GM12872 (cell line): ENCODE data around the gene GBP4.

Source experiments
- TF ChIP-seq, protein P1 (sequence below): IDR thresholded peaks from 3 replicates; pipeline ENCODE4 v1.5.1; 2011; ENCODE audit warnings: low read depth, mild to moderate bottlenecking, low read length, moderate library complexity; ENCODE audit not compliant: insufficient read depth

The GBP4 gene

DNA sequence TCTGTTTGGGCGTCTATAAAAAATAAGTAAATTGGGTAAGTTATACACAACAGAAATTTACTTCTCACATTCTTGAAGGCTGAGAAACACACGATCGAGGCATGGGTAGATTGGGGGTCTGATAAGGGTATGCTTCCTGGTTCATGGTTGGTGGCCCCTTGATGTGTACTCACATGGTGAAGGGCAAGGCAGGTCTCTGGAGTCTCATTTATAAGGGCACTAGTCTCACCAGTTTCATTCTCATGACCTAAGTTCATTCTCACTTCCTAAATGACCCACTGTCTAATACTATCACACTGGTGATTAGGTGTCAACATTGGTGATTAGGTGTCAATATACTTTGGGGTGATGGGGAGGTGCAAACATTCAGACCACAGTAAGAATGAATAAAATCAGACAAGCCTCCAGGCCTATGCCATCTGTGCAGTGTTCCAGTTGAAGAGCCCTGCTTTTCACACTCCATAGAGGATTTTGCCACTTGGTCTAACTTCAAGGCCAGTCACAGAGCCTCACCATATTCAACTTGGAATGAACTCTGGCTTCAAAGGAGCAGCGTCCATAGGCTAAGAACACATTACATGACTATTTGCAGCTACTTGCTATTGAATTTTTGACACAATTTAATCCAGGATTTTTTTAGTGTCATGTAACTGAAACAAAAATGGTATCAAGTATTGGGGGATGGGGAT, 2.5 kb upstream of the GBP4 start:
- TF ChIP-seq, protein P1, sequence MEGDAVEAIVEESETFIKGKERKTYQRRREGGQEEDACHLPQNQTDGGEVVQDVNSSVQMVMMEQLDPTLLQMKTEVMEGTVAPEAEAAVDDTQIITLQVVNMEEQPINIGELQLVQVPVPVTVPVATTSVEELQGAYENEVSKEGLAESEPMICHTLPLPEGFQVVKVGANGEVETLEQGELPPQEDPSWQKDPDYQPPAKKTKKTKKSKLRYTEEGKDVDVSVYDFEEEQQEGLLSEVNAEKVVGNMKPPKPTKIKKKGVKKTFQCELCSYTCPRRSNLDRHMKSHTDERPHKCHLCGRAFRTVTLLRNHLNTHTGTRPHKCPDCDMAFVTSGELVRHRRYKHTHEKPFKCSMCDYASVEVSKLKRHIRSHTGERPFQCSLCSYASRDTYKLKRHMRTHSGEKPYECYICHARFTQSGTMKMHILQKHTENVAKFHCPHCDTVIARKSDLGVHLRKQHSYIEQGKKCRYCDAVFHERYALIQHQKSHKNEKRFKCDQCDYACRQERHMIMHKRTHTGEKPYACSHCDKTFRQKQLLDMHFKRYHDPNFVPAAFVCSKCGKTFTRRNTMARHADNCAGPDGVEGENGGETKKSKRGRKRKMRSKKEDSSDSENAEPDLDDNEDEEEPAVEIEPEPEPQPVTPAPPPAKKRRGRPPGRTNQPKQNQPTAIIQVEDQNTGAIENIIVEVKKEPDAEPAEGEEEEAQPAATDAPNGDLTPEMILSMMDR = no peak

DNA sequence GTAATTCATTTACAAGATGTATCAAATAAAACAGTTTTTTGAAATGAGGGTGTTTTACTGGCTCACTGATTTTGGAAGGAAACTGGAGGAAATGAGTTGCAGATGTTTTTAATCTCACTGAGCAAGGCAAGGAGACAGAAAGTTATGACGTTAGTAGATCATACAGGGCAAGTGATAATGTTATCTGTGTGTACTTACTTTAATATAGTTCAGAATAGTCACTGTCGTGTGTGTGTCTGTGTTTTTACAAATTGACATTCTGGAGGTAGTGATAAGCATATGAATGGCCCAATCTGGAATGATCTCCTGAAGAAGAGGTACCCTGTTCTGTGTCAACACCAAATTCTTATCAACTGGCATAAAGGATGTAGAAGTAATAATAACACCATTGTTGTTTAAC, 1.9 kb upstream of the GBP4 start:
- TF ChIP-seq, protein P1 = no peak

DNA sequence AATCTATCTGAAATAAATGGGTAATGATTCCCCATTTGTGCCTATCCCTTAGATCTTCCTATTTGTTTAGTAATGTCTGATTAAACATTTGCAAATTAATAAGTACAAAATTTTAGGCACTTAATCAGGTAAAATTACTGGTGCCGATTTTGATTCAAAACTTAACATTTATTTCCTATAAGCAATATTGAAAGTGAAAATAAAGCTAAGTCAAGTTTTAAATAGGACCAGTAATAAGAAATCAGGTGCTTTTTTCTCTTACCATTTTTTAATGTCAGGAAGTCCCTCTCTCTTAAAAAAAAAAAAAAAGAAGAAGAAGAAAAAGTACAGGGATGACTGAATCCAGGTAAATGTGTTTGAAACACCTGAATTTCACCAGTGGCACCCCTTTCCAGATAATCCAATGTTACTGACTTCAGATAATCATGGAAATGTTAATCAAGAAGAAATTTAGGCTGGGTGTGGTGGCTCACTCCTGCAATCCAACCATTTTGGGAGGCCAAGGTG, 836 bp upstream of the GBP4 start:
- TF ChIP-seq, protein P1 = no peak

DNA sequence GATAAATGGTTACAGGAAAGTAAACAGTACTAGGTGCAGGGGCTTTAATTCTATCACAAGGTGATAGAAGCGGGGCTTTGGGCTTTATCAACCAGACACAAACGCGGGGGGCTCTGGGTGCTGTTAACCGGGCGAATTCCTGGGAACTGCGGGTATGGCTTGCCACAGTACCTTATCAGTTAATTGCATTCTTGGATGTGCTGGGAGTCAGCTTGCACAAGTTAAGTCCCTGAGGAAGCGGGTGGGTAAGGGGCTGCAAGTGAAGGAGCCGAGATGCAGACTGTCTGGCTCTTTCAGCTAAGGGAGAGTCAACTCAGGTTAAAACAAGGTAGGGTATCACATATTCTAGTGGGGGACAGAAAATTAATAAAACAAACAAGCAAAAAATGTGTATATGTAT, 661 bp downstream of the GBP4 start:
- TF ChIP-seq, protein P1 = no peak

DNA sequence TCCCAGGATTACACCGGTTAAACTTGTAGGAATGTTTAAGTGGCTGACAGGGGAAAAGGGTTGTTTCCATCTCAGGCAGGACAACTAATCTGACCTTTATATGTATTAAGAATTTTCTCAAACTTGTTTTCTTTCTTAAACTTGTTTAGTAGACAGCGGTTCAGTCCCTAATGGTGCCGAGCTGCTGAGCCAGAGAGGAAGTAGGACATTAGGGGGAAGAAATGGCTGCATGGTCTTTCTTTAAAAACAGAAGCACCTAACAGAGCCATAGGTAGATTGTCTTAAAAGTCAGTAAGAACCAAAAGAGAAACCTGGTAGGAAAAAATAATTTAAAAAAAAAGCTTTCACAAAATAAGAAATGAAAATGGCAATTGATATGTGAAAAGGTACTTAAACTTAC, 3.3 kb downstream of the GBP4 start:
- TF ChIP-seq, protein P1 = no peak

DNA sequence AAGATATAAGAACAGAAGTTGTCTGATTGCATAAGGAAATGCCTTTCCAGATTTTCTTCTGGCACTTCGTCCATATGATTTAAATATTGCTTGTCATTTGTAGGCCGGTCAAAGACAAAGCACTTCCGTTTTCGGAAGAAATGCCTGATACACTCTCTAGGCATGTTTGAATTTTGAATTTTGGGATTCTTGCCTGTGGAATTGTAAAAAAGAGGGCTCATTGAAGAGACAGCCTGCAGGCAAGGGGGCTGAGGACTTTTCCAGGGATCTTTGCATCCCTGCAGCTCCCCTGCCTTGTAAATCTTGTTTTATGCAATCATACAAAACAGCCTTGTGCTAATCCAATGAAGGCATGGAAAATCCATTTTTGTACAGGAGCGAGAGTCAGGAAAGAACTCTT, 7.4 kb downstream of the GBP4 start:
- TF ChIP-seq, protein P1 = no peak

DNA sequence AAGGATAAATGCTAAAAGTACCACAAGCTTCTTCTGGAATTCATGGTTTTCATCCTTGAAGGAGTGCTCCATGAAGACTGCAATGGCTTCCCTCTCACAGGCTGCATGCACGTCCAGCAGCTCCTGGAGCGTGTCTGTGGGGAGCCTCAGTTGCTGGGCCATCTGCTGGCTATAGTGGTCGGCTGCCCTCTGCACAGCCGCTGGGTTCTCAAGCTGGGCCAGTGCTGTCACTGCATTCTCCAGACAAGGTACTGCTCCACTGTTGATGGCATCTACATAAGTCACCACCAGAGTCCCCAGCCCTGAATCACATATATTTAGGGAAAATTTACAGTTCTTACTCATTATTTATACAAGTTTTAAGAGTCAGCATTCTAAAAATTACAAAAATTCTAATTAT, 8.7 kb downstream of the GBP4 start:
- TF ChIP-seq, protein P1 = no peak
